T-helper 2 cell treated with Interferon-gamma antibody and Interleukin-4, amounts not matched to agents 5 μg/mL and 100 μg/mL, for 36 hours (primary cell): ENCODE data around the gene SLC35D3.
A peak's percentile ranks its signal among the peaks of the same experiment; 100 is the strongest.
"Not testable (repeated sequence)": the region's sequence is repeated elsewhere in the genome, so short reads cannot be mapped to it uniquely, and the experiment has no call there.

Experiments used
- DNase-seq: peaks from one replicate; pipeline ENCODE4 v3.0.0; 2021; ENCODE audit warnings: low spot score
- H3K27ac Mint-ChIP-seq: one replicate; pipeline ENCODE4 v1.8.0; 2021; ENCODE audit warnings: mild to moderate bottlenecking, mixed read lengths
- H3K27me3 Mint-ChIP-seq: one replicate; pipeline ENCODE4 v1.8.0; 2021; ENCODE audit warnings: low read depth, mixed read lengths
- H3K36me3 Mint-ChIP-seq: one replicate; pipeline ENCODE4 v1.8.0; 2021; ENCODE audit warnings: low read depth, mixed read lengths
- H3K4me1 Mint-ChIP-seq: one replicate; pipeline ENCODE4 v1.8.0; 2021; ENCODE audit warnings: low read depth, mixed read lengths
- H3K4me3 Mint-ChIP-seq: one replicate; pipeline ENCODE4 v1.8.0; 2022; ENCODE audit warnings: mild to moderate bottlenecking, moderate library complexity, mixed read lengths
- H3K9me3 Mint-ChIP-seq: one replicate; pipeline ENCODE4 v1.8.0; 2021; ENCODE audit warnings: mixed read lengths

Gene SLC35D3

GRCh38 chr6:136921936-136922684 is at the start of gene SLC35D3:
Gene SLC35D3, plus strand, starts transcription at chr6:136922301. Its CDS starts 128 bp downstream, at chr6:136922429.
- Mint-ChIP-seq H3K4me3 (peak within 1 kb of the TSS; percentile 80), H3K27ac (no peak within 1 kb of the TSS), H3K36me3 (no peaks in the 10 kb centered on the region), H3K9me3 (no peaks in the 10 kb centered on the region), H3K27me3 (peaks cover 61% of the 10 kb centered on the region), H3K4me1 (peaks cover 19% of the 10 kb centered on the region)
- no peak for DNase-seq

- Mint-ChIP-seq H3K4me1 (no peaks in the 10 kb centered on the region), H3K4me3 (no peak overlapping the region), H3K27ac (no peak overlapping the region), H3K36me3 (peaks cover 29% of the 10 kb centered on the region), H3K9me3 (peaks cover 25% of the 10 kb centered on the region), H3K27me3 (no peaks in the 10 kb centered on the region)
- no peak for DNase-seq
Observed at GRCh38 chr6:136873748-136874147, 48.4 kb upstream of the SLC35D3 start.

GRCh38 chr6:136876469-136876868 is 45.6 kb upstream of the SLC35D3 start:
- peaks cover 31% of the 10 kb centered on the region for H3K36me3 Mint-ChIP-seq
- not testable (repeated sequence) for DNase-seq, H3K27ac Mint-ChIP-seq, H3K4me3 Mint-ChIP-seq, H3K4me1 Mint-ChIP-seq, H3K27me3 Mint-ChIP-seq
- peaks cover 25% of the 10 kb centered on the region for H3K9me3 Mint-ChIP-seq

GRCh38 chr6:136880748-136881460 is 41.2 kb upstream of the SLC35D3 start:
- H3K36me3 Mint-ChIP-seq: peaks cover 13% of the 10 kb centered on the region
- no peak overlapping the region for H3K4me3 Mint-ChIP-seq
- H3K4me1 Mint-ChIP-seq: no peaks in the 10 kb centered on the region
- H3K27me3 Mint-ChIP-seq: no peaks in the 10 kb centered on the region
- H3K27ac Mint-ChIP-seq: no peak overlapping the region
- peaks cover 9% of the 10 kb centered on the region for H3K9me3 Mint-ChIP-seq
- no peak for DNase-seq

- peaks cover 1% of the 10 kb centered on the region for H3K36me3 Mint-ChIP-seq
- no peak for DNase-seq
- no peaks in the 10 kb centered on the region for H3K4me1 Mint-ChIP-seq
- H3K4me3 Mint-ChIP-seq: no peak overlapping the region
- H3K27me3 Mint-ChIP-seq: no peaks in the 10 kb centered on the region
- H3K27ac Mint-ChIP-seq: no peak overlapping the region
- H3K9me3 Mint-ChIP-seq: no peaks in the 10 kb centered on the region
Observed at GRCh38 chr6:136886091-136886490, 36.0 kb upstream of the SLC35D3 start.

- no peaks in the 10 kb centered on the region for H3K9me3 Mint-ChIP-seq
- H3K27ac Mint-ChIP-seq: no peak overlapping the region
- no peaks in the 10 kb centered on the region for H3K27me3 Mint-ChIP-seq
- H3K36me3 Mint-ChIP-seq: no peaks in the 10 kb centered on the region
- H3K4me3 Mint-ChIP-seq: no peak overlapping the region
- no peak for DNase-seq
- H3K4me1 Mint-ChIP-seq: no peaks in the 10 kb centered on the region
Observed at GRCh38 chr6:136887953-136888352, 34.1 kb upstream of the SLC35D3 start.

- Mint-ChIP-seq H3K9me3 (no peaks in the 10 kb centered on the region), H3K27me3 (no peaks in the 10 kb centered on the region), H3K4me3 (no peak overlapping the region), H3K4me1 (peaks cover 3% of the 10 kb centered on the region), H3K27ac (no peak overlapping the region), H3K36me3 (peaks cover 3% of the 10 kb centered on the region)
- DNase-seq: no peak
Observed at GRCh38 chr6:136889271-136890193, 32.6 kb upstream of the SLC35D3 start.

- H3K36me3 Mint-ChIP-seq: peaks cover 3% of the 10 kb centered on the region
- H3K27me3 Mint-ChIP-seq: no peaks in the 10 kb centered on the region
- no peaks in the 10 kb centered on the region for H3K9me3 Mint-ChIP-seq
- no peak for DNase-seq
- H3K27ac Mint-ChIP-seq: no peak overlapping the region
- no peak overlapping the region for H3K4me3 Mint-ChIP-seq
- H3K4me1 Mint-ChIP-seq: peaks cover 3% of the 10 kb centered on the region
Observed at GRCh38 chr6:136890194-136890839, 31.8 kb upstream of the SLC35D3 start.

GRCh38 chr6:136890986-136891385 is 31.1 kb upstream of the SLC35D3 start:
- H3K4me3 Mint-ChIP-seq: no peak overlapping the region
- no peak for DNase-seq
- peaks cover 3% of the 10 kb centered on the region for H3K36me3 Mint-ChIP-seq
- H3K4me1 Mint-ChIP-seq: peaks cover 3% of the 10 kb centered on the region
- no peak overlapping the region for H3K27ac Mint-ChIP-seq
- no peaks in the 10 kb centered on the region for H3K9me3 Mint-ChIP-seq
- no peaks in the 10 kb centered on the region for H3K27me3 Mint-ChIP-seq

- no peaks in the 10 kb centered on the region for H3K9me3 Mint-ChIP-seq
- peaks cover 3% of the 10 kb centered on the region for H3K4me1 Mint-ChIP-seq
- H3K27me3 Mint-ChIP-seq: no peaks in the 10 kb centered on the region
- H3K36me3 Mint-ChIP-seq: peaks cover 3% of the 10 kb centered on the region
- no peak for DNase-seq
- no peak overlapping the region for H3K4me3 Mint-ChIP-seq
- no peak overlapping the region for H3K27ac Mint-ChIP-seq
Observed at GRCh38 chr6:136893187-136893586, 28.9 kb upstream of the SLC35D3 start.

GRCh38 chr6:136895901-136896300 is 26.2 kb upstream of the SLC35D3 start:
- Mint-ChIP-seq H3K27ac (no peak overlapping the region), H3K4me3 (no peak overlapping the region), H3K4me1 (peaks cover 3% of the 10 kb centered on the region), H3K9me3 (no peaks in the 10 kb centered on the region), H3K27me3 (no peaks in the 10 kb centered on the region), H3K36me3 (peaks cover 6% of the 10 kb centered on the region)
- no peak for DNase-seq

- H3K36me3 Mint-ChIP-seq: peaks cover 10% of the 10 kb centered on the region
- no peaks in the 10 kb centered on the region for H3K27me3 Mint-ChIP-seq
- H3K27ac Mint-ChIP-seq: no peak overlapping the region
- no peaks in the 10 kb centered on the region for H3K9me3 Mint-ChIP-seq
- no peak for DNase-seq
- H3K4me1 Mint-ChIP-seq: peaks cover 3% of the 10 kb centered on the region
- H3K4me3 Mint-ChIP-seq: no peak overlapping the region
Observed at GRCh38 chr6:136897071-136897470, 25.0 kb upstream of the SLC35D3 start.

- DNase-seq: no peak
- H3K9me3 Mint-ChIP-seq: no peaks in the 10 kb centered on the region
- no peaks in the 10 kb centered on the region for H3K27me3 Mint-ChIP-seq
- peaks cover 11% of the 10 kb centered on the region for H3K36me3 Mint-ChIP-seq
- H3K4me1 Mint-ChIP-seq: no peaks in the 10 kb centered on the region
- no peak overlapping the region for H3K27ac Mint-ChIP-seq
- no peak overlapping the region for H3K4me3 Mint-ChIP-seq
Observed at GRCh38 chr6:136901212-136901784, 20.8 kb upstream of the SLC35D3 start.
